ENCODE measurements around the gene CNTNAP2.

- TF ChIP-seq CTCF (IDR thresholded peaks at IDR 0.05): no peak
- TF ChIP-seq POLR2AphosphoS5 (IDR thresholded peaks at IDR 0.05): no peak
These were observed 1873.5 kb downstream of the CNTNAP2 start for GRCh38 chr7:147990079-147990478.

Measured in suprapubic skin (tissue), 3 donors.